ENCODE measurements around the gene GHSR. TPM values are rescaled to one million over a fixed set of nuclear protein-coding genes. Genes with fewer than 3 reads are reported as not detected.

GHSR gene
- total and polyA plus RNA-seq, 4 donors = not detected

GRCh38 chr3:172394692-172395091 is 53.6 kb downstream of the GHSR start:
- WGBS, 2 donors = 94 to 98% methylated on average over 2 of the region's 2 CpGs
- no peaks in the 10 kb centered on the region for H3K9me3 ChIP-seq (ENCODE audit: control insufficient read depth, low read length)
- intact Hi-C loops (cut with DNase I) = no loop called here
- no peaks in the 10 kb centered on the region for H3K36me3 ChIP-seq (ENCODE audit: control insufficient read depth in 1 of 2, insufficient read depth in 2 of 2, low read length in 1 of 2)
- no peak overlapping the region for H3K4me3 ChIP-seq (ENCODE audit: low read length in 2 of 2)
- H3K27me3 ChIP-seq (ENCODE audit: control insufficient read depth in 1 of 2, insufficient read depth in 2 of 2, low read length in 1 of 2) = no peaks in the 10 kb centered on the region
- ATAC-seq (ENCODE audit: low FRiP score) (no peak), DNase-seq (no peak)
- peaks cover 2% of the 10 kb centered on the region in 2 donors for H3K4me1 ChIP-seq (ENCODE audit: control insufficient read depth in 1 of 2, insufficient read depth in 2 of 2, low read length in 2 of 2)
- no peak overlapping the region for H3K27ac ChIP-seq (ENCODE audit: low read depth in 1 of 2, low read length in 2 of 2)

Other genes starting within 250 kb of the GHSR start
- gene TNFSF10, start 75.0 kb upstream of the GHSR start, total RNA-seq = 10 to 100 TPM; 16.5 to 53.3 TPM
- 1 to 10 TPM; 2.7 to 8.0 TPM for gene TNFSF10, start 75.0 kb upstream of the GHSR start, polyA plus RNA-seq

All from aorta (tissue), 5 donors.